ENCODE results near the gene EQTN. TPM values are rescaled to one million over a fixed set of nuclear protein-coding genes. Genes with fewer than 3 reads are reported as not detected.
A peak's percentile ranks its signal among the peaks of the same experiment; 100 is the strongest.

Gene EQTN
- total RNA-seq, 2 donors from 2014 or later, result not detected

DNA sequence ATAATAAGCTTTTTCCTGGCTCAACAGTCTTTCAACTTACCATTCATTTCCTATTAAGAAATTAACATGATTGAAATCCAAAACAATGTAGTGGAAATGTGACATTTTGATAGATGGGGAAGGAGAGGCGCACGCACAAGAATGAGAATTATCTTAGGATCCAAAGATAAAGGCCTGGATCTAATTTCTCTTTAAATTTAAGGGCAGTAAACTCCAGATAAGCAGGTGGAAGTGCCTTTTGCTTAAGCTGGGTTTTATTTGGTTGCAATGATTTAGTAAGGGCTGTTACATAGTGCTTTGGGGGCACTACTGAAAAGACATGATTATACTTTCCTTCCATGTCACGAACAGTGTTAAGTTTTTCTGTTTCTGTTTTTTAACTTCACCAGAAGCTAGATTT, 17.3 kb downstream of the EQTN start:
- H3K9me3 ChIP-seq (ENCODE audit: control insufficient read depth, low read length), result no peaks in the 10 kb centered on the region
- H3K27ac ChIP-seq (ENCODE audit: low read depth, low read length), result no peak overlapping the region
- TF ChIP-seq, protein P1, sequence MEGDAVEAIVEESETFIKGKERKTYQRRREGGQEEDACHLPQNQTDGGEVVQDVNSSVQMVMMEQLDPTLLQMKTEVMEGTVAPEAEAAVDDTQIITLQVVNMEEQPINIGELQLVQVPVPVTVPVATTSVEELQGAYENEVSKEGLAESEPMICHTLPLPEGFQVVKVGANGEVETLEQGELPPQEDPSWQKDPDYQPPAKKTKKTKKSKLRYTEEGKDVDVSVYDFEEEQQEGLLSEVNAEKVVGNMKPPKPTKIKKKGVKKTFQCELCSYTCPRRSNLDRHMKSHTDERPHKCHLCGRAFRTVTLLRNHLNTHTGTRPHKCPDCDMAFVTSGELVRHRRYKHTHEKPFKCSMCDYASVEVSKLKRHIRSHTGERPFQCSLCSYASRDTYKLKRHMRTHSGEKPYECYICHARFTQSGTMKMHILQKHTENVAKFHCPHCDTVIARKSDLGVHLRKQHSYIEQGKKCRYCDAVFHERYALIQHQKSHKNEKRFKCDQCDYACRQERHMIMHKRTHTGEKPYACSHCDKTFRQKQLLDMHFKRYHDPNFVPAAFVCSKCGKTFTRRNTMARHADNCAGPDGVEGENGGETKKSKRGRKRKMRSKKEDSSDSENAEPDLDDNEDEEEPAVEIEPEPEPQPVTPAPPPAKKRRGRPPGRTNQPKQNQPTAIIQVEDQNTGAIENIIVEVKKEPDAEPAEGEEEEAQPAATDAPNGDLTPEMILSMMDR (conservative IDR thresholded peaks at IDR 0.05), result no peak
- no peak for DNase-seq
- no peak overlapping the region for H3K9ac ChIP-seq (ENCODE audit: extremely low read depth, low read length, poor library complexity, severe bottlenecking)
- Mint-ChIP-seq H3K36me3 (ENCODE audit: low read depth) (no peaks in the 10 kb centered on the region), H3K4me3 (no peak overlapping the region), H3K27me3 (ENCODE audit: insufficient read depth) (no peaks in the 10 kb centered on the region), H3K9me3 (no peaks in the 10 kb centered on the region), H3K27ac (no peak overlapping the region), H3K4me1 (peaks cover 2% of the 10 kb centered on the region)
- H3K4me1 ChIP-seq (ENCODE audit: control insufficient read depth, insufficient read depth, low read length), result no peaks in the 10 kb centered on the region
- H3K27me3 ChIP-seq (ENCODE audit: control insufficient read depth, insufficient read depth, low read length, poor library complexity, severe bottlenecking), result no peaks in the 10 kb centered on the region
- no peaks in the 10 kb centered on the region for H3K36me3 ChIP-seq (ENCODE audit: control insufficient read depth, insufficient read depth, low read length)
- H3K4me3 ChIP-seq (ENCODE audit: low read length), result no peak overlapping the region
- 92 to 93% methylated on average over 3 of the region's 3 CpGs for WGBS, 2 experiments (ENCODE audit: insufficient coverage in 1 of 2, insufficient read length in 1 of 2)

DNA sequence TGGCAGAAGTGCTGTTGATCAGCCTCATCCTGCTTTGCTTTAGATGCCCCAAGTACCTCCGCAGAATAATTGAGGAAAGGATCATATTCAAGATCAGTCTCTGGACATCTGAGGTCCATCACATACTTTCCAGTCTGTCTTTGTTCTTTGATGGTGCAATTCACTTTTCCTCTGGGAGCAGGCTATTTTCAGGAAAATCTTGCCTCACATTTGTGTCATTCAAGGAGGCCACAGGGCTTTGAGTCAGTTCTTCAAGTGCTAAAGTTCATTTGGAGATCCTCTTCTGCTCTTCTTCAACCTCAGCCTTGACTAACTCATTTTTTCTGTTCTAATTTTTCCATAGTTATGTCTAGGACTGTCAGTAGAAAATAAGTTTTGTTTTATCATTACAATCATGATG, 18.6 kb downstream of the EQTN start:
- peaks cover 2% of the 10 kb centered on the region for H3K4me1 Mint-ChIP-seq
- Histone ChIP-seq H3K36me3 (ENCODE audit: control insufficient read depth, insufficient read depth, low read length) (no peaks in the 10 kb centered on the region), H3K4me1 (ENCODE audit: control insufficient read depth, insufficient read depth, low read length) (no peaks in the 10 kb centered on the region), H3K9me3 (ENCODE audit: control insufficient read depth, low read length) (no peaks in the 10 kb centered on the region), H3K27me3 (ENCODE audit: control insufficient read depth, insufficient read depth, low read length, poor library complexity, severe bottlenecking) (no peaks in the 10 kb centered on the region), H3K4me3 (ENCODE audit: low read length) (no peak overlapping the region), H3K9ac (ENCODE audit: extremely low read depth, low read length, poor library complexity, severe bottlenecking) (no peak overlapping the region), H3K27ac (ENCODE audit: low read depth, low read length) (no peak overlapping the region)
- no peaks in the 10 kb centered on the region for H3K36me3 Mint-ChIP-seq (ENCODE audit: low read depth)
- H3K9me3 Mint-ChIP-seq, result no peaks in the 10 kb centered on the region
- DNase-seq, result no peak
- TF ChIP-seq, protein P1 (conservative IDR thresholded peaks at IDR 0.05), result no peak
- H3K27me3 Mint-ChIP-seq (ENCODE audit: insufficient read depth), result no peaks in the 10 kb centered on the region
- 85 to 95% methylated on average over 1 of the region's 1 CpG for WGBS, 2 experiments (ENCODE audit: insufficient coverage in 1 of 2, insufficient read length in 1 of 2)
- no peak overlapping the region for H3K4me3 Mint-ChIP-seq
- no peak overlapping the region for H3K27ac Mint-ChIP-seq

DNA sequence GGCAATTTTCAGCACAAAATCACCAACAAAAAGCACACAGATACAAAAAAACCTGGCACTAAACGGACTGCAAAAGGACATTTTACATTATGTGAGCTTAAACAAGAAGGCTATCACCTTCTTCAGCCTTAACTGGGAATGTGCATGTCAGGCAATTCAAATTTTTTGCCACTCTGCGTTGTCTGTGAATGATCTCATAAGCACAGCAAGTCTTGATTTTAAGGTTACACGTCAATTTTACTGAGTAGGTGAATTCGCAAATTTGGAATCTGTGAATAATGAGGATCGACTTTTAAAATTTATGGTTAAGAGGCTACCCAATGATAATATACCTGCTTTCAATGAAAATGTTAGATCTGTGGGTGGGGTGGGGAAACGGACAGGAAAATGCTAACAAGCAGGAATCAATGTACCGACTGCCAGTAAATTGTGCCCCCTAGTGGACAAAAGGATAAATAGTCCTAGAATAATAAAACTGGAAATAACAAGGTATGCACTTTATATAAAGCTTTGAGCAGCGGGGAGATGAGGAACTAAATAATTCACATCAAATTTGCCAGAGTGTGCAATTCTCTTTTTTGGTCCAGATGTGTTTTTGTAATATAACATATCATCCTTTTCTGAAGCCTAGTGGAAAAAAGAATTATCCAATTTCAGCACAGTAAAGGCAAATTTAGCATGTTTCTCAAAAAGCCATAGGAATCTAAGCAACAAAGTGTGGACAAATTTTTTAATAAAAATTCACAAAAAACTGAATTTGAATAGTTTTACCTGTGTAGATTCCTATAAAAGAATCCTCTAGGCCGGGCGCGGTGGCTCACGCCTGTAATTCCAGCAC, 20.5 kb downstream of the EQTN start:
- Mint-ChIP-seq H3K4me3 (no peak overlapping the region), H3K4me1 (peaks cover 2% of the 10 kb centered on the region), H3K27me3 (ENCODE audit: insufficient read depth) (no peaks in the 10 kb centered on the region), H3K27ac (no peak overlapping the region), H3K9me3 (no peaks in the 10 kb centered on the region), H3K36me3 (ENCODE audit: low read depth) (no peaks in the 10 kb centered on the region)
- no peak for DNase-seq
- TF ChIP-seq, protein P1 (conservative IDR thresholded peaks at IDR 0.05), result peak; percentile 89
- Histone ChIP-seq H3K36me3 (ENCODE audit: control insufficient read depth, insufficient read depth, low read length) (no peaks in the 10 kb centered on the region), H3K9ac (ENCODE audit: extremely low read depth, low read length, poor library complexity, severe bottlenecking) (no peak overlapping the region), H3K9me3 (ENCODE audit: control insufficient read depth, low read length) (no peaks in the 10 kb centered on the region), H3K4me3 (ENCODE audit: low read length) (no peak overlapping the region), H3K27ac (ENCODE audit: low read depth, low read length) (no peak overlapping the region), H3K27me3 (ENCODE audit: control insufficient read depth, insufficient read depth, low read length, poor library complexity, severe bottlenecking) (no peaks in the 10 kb centered on the region), H3K4me1 (ENCODE audit: control insufficient read depth, insufficient read depth, low read length) (no peaks in the 10 kb centered on the region)
- WGBS, 2 experiments (ENCODE audit: insufficient coverage in 1 of 2, insufficient read length in 1 of 2), result 49 to 62% methylated on average over 7 to 12 of the region's 12 CpGs

Measured in endodermal cell (in vitro differentiated cells).